IPS-NIHi11 (cell line): ENCODE results near the gene NHLRC3.
"Not testable (repeated sequence)": the region's sequence is repeated elsewhere in the genome, so short reads cannot be mapped to it uniquely, and the experiment has no call there.

Experiments used
- DNase-seq: peaks from one replicate; pipeline ENCODE4 v3.0.0; 2012; ENCODE audit warnings: mixed read lengths, low spot score

Gene NHLRC3

GRCh38 chr13:39037880-39038568, at the start of gene NHLRC3, which contains the start of gene PROSER1:
Gene NHLRC3, plus strand, starts transcription at chr13:39038456. Its CDS starts 184 bp downstream, at chr13:39038640.
Gene PROSER1, minus strand, starts transcription at chr13:39038089. Its CDS starts 847 bp downstream, at chr13:39037242.
- peak; percentile 80 for DNase-seq

GRCh38 chr13:38990693-38991092, 47.6 kb upstream of the NHLRC3 start, which contains the start of gene STOML3:
Gene STOML3, minus strand, starts transcription at chr13:38990831. Its CDS starts 110 bp downstream, at chr13:38990721.
- DNase-seq, result no peak

GRCh38 chr13:38993381-38993780, 44.9 kb upstream of the NHLRC3 start:
- no peak for DNase-seq

- DNase-seq, result no peak
Measured at GRCh38 chr13:38998739-38999138, 39.5 kb upstream of the NHLRC3 start.

- not testable (repeated sequence) for DNase-seq
Measured at GRCh38 chr13:39006371-39007111, 31.7 kb upstream of the NHLRC3 start.

DNA sequence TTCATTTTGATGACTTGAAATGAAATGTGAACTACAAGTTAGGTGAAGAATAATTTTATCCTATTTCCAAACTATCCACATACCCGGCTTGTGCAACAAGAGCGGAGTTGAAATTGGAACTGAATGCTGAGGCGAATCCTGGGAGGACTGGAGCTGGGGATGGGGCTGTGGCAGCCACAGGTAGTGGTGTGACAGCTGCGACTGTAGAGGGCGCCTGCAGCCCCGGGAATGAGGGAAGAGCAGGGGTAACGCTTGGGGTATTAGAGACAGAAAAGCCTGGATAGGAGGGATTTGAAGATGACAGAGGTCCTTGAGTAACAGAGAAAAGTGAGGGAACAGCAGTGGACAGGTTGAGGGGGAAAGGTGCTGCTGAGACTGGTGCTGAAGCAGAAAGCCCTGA, 25.6 kb upstream of the NHLRC3 start:
- DNase-seq, result peak; percentile 71

GRCh38 chr13:39013462-39013861, 24.8 kb upstream of the NHLRC3 start:
- no peak for DNase-seq

GRCh38 chr13:39016087-39016486, 22.2 kb upstream of the NHLRC3 start:
- no peak for DNase-seq

GRCh38 chr13:39016787-39017186, 21.5 kb upstream of the NHLRC3 start:
- peak; percentile 38 for DNase-seq

DNA sequence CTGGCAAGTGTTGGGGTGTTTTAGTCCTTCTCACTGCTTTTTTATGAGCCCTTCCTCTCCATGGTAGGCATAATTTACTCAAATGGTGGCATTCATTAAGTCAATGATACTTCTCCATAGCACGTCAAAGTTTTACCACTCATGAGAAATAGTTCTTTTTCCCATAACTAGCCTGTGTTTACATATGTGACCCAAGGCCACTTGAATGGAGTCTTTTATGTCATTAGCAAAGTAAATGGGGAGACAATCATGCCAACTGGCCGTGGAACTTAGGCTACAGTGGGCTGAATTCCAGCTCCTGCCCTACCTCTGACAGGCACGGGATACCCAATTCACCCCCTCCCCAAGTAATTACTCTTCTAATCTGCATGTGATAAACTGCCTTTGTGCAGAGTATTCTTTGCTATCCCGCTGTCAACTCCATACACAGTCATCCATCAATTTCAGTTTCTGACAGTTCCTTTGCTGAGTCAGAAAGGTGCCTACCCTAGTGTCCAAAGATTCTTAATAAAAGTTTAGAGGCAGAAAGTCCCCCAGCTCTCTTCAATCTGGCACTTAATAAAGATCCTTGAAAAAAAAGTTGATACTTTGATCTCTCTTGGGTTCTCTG, 17.3 kb upstream of the NHLRC3 start:
- no peak for DNase-seq

- DNase-seq, result peak; percentile 26
Measured at GRCh38 chr13:39023316-39023715, 14.9 kb upstream of the NHLRC3 start.

DNA sequence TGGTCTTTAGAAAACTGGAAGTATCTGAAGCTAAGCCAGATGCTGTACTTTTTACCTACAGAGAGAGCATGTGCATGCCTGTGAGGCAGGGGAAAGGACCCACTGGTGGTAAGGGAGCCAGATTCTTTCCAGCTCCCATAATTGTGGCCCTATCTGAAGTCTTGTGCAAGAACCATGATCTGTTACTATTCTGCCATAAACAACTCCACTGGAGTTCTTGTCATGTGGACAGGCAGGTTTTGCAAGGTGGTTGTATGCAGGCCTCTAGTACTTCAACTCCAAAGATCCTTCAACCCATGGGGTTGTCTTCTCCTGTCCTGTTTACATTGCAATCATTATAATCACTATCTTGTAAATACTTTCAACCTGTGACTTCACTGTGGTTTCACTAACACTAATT, 14.5 kb upstream of the NHLRC3 start:
- no peak for DNase-seq

GRCh38 chr13:39025433-39025839, 12.8 kb upstream of the NHLRC3 start:
- DNase-seq, result no peak

- no peak for DNase-seq
Measured at GRCh38 chr13:39032150-39032549, 6.1 kb upstream of the NHLRC3 start.

DNA sequence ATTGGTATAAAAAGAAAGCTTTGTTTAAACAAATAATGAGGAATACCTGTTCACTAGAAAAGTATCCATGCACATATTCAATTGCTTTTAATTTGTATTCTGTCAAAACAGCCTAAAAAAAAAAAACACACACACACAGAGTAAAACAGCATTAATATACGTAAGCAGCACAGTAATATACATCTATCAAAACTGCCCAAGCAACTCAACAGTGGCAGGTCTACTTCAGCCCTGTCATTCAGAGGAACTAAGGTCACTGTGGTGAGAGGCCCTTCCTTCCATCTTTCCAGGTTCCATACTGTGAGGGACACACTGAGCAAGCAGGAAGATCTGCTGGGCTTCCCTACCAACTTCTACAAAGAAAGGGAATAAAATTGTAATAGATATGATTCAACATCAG, 4.2 kb upstream of the NHLRC3 start:
- no peak for DNase-seq

GRCh38 chr13:39035204-39035603, 3.1 kb upstream of the NHLRC3 start:
- no peak for DNase-seq

- no peak for DNase-seq
Measured at GRCh38 chr13:39035799-39036198, 2.5 kb upstream of the NHLRC3 start.

- no peak for DNase-seq
Measured at GRCh38 chr13:39036212-39036611, 2.0 kb upstream of the NHLRC3 start.

DNA sequence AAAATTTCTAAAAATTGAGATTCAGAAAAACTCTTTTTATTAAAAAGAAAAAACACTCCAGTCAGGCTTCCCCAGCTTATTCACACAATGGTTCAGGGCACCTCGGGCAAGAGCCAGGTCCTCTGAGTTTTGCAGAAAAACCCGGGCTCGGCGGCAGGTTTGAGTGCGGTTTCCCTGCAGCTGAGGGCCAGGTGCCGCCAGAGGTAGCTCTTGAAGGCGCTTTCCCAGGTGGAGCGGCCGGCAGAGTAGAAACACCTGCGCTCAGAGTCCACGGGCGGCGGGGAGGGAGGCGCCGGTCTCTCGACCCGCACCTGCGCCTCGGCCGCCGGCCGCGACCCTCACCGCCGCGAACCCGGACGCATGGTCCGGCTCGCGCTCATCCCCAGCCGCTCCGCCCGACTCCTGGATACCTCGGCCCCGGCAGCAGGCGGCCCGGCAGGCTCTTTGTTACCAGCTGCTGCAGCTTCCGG, 811 bp upstream of the NHLRC3 start:
- no peak for DNase-seq

GRCh38 chr13:39038569-39039030, 344 bp downstream of the NHLRC3 start:
- no peak for DNase-seq

GRCh38 chr13:39039041-39039440, 785 bp downstream of the NHLRC3 start:
- DNase-seq, result no peak

DNA sequence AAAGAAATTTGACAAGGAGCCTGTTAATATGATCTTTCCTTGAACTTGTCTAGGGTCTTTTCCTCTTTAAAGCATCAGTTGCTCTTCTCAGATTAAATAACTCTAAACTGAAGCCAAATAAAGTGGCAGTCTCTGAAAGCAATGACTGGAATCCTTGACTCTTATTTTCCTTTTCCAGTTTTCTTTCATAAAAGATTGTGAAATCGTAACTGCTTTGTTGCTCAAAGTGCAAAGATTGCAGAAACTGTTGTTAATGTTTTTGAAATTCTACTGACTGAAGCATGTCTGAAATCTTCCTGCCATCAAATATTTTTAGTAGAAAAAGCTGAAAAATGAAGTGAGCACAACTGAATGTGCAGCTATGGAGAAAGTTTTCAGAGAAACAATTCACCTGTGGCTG, 1.9 kb downstream of the NHLRC3 start:
- no peak for DNase-seq

DNA sequence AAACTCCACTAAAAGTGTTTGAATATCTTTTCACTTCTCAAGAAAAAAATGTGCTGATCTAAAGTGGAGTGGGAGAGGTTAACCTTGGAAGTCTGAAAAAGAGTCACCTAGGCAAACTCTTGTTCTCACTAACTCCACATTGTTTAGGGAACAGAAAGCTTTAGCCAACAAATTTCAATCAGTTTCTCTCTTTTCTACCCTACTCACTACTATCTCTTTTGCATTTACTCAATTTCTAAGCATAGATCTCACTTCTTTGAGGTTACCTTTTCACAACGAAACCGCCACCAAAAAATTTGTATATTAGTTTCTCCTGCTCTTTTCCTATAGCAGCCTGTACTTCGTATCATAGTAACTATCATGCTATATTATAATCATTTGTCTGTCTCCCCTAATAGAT, 6.3 kb downstream of the NHLRC3 start:
- DNase-seq, result no peak
